BJ (cell line): ENCODE measurements around the gene DMBX1. TPM values are rescaled to one million over a fixed set of nuclear protein-coding genes. Genes with fewer than 3 reads are reported as not detected.

ENCODE experiments used
- CTCF ChIA-PET: fragments of 350-600 bp; formaldehyde crosslinking; extraction: SDS; loops from one replicate; lab custom pipeline; 2021; ENCODE audit warnings: antibody characterized with exemption, inconsistent platforms; lab: Yijun Ruan, JAX
- POLR2A ChIA-PET: fragments of 300-600 bp; sonication (Branson Sonifier 250); formaldehyde crosslinking; extraction: SDS; loops from one replicate; lab custom pipeline; 2021; ENCODE audit warnings: antibody characterized with exemption; lab: Charles Lee
- DNase-seq: peaks from one replicate; pipeline ENCODE4 v3.0.0-alpha.2; 2011; ENCODE audit warnings: low read depth
- H3K27me3 ChIP-seq: 2 replicates; pipeline ENCODE4 v1.6.0; 2011; ENCODE audit warnings: low read length; ENCODE audit not compliant: control insufficient read depth, insufficient read depth
- H3K36me3 ChIP-seq: 2 replicates; pipeline ENCODE4 v1.5.1; 2011; ENCODE audit warnings: low read length; ENCODE audit not compliant: control insufficient read depth, insufficient read depth
- H3K4me3 ChIP-seq: 2 replicates; pipeline ENCODE4 v1.5.1; 2011; ENCODE audit warnings: low read depth, mild to moderate bottlenecking, control low read depth, low read length
- CTCF ChIP-seq: IDR thresholded peaks from 2 replicates; pipeline ENCODE4 v1.5.1; 2011; ENCODE audit warnings: low read depth, mild to moderate bottlenecking, control low read depth, inconsistent platforms, low read length, moderate library complexity; ENCODE audit not compliant: insufficient read depth
- polyA plus RNA-seq: library from polyadenylated mRNA; depleted of rRNA; stranded (reverse); fragments of >200 nt; gene quantifications from 2 replicates; pipeline ENCODE4 v1.2.3, GENCODE V29; 2011

The DMBX1 gene
- polyA plus RNA-seq, 1 experiment: not detected

GRCh38 chr1:46446646-46447498, 42.8 kb upstream of the DMBX1 start:
- H3K36me3 ChIP-seq: no peaks in the 10 kb centered on the region
- POLR2A ChIA-PET: no interaction called here
- CTCF ChIA-PET: interaction anchor here (0.5 to 8.8 kb wide), 40 partner anchors 9 to 871 kb away, joined by 3 to 139 read pairs (median 5); partner anchors contain the start of gene MKNK1
- no peak overlapping the region for H3K4me3 ChIP-seq
- peak; percentile 94 for TF ChIP-seq CTCF
- DNase-seq: no peak
- peaks cover 34% of the 10 kb centered on the region for H3K27me3 ChIP-seq

DNA sequence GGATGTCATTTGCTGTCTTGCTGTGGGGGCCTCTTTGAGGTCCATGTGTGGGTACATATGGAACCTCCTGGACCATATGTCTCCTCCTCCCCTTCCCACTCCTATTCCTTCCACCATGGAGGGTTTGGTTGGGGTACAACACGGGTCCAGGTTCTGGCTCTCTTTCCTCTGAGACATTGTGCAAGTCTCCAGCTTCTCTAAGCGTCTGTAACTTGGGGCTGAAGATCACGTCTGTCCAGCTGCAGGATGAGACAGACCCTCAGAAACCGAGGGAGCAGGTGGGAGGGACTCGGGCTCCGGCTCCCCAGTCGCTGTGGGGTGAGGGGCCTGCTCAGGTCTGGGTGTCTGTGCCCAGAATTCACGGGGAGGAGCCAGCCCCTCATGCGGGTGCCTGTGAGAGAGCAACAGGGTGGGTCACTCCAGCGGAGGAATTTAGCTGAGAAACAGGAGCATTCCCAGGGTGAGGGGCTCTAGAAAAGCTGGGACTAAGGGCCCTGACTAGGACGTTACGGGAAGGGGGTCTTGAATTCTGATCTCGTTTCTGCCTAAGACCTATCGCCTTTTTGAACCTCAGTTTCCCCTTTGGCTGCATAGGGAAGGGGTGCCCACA, 42.0 kb upstream of the DMBX1 start:
- DNase-seq: no peak
- CTCF ChIA-PET: interaction anchor here (0.5 to 8.8 kb wide), 40 partner anchors 8 to 870 kb away, joined by 3 to 139 read pairs (median 5); partner anchors contain the start of gene MKNK1
- POLR2A ChIA-PET: no interaction called here
- H3K4me3 ChIP-seq: no peak overlapping the region
- H3K27me3 ChIP-seq: peaks cover 37% of the 10 kb centered on the region
- TF ChIP-seq CTCF: no peak
- H3K36me3 ChIP-seq: no peaks in the 10 kb centered on the region

DNA sequence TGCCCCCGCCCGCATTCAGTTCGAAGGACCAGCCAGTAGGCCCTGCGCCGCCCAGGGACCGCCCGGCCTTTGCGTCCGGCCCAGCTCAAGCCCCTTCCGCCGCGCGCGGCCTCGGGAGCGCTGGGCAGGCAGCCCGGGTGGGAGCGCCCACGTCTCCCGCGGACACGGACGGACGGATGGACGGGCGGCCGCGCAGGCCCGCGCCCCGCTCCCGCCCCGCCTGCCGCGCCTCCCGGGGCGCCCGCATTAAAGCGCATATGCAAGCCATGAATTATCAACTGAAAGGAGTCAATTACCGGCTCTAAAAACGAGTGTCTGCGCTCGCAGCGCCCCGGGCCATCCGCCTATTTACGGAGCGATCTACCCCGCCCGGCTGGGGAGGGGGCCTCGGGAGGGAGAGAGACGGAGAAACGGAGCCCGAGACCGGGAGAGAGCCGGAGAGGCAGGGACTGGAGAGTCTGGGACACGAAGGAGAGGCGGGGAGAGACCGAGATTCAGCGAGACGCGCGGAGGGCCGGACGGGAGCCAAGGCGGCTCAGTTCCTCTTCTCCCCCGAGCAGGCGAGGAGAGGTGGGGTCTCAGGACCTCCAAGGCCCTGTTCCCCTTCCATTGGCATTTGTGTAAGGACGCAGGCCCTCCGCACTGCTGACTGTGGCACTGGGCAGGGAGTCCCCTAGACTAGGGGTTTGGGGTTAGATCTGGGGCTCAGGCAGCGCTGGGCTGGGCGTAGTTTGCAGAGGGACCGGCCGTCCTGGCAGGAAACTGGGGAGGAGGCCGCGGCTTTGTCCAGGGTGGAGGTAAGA, 41.3 kb upstream of the DMBX1 start:
- Histone ChIP-seq H3K27me3 (peaks cover 41% of the 10 kb centered on the region), H3K36me3 (no peaks in the 10 kb centered on the region), H3K4me3 (no peak overlapping the region)
- POLR2A ChIA-PET: no interaction called here
- TF ChIP-seq CTCF: no peak
- CTCF ChIA-PET: interaction anchor here (0.9 to 8.8 kb wide), 15 partner anchors 10 to 277 kb away, joined by 3 to 139 read pairs (median 9); a partner anchor contains a TSS
- DNase-seq: no peak

GRCh38 chr1:46449223-46450159, 40.1 kb upstream of the DMBX1 start:
- Histone ChIP-seq H3K27me3 (peaks cover 45% of the 10 kb centered on the region), H3K36me3 (no peaks in the 10 kb centered on the region), H3K4me3 (no peak overlapping the region)
- DNase-seq: no peak
- POLR2A ChIA-PET: no interaction called here
- CTCF ChIA-PET: interaction anchor here (0.6 to 8.8 kb wide), 10 partner anchors 9 to 276 kb away, joined by 3 to 139 read pairs (median 4); a partner anchor contains a TSS
- no peak for TF ChIP-seq CTCF
